Lower leg skin (tissue), 4 donors: ENCODE results near the gene CHRNA5. TPM values are rescaled to one million over a fixed set of nuclear protein-coding genes. Genes with fewer than 3 reads are reported as not detected.

Experiments used
- DNase-seq, 2 donors: peaks; one replicate each; pipeline ENCODE4 v3.0.0-alpha.2; 2019; ENCODE audit warnings: low spot score in 2 of 2
- H3K4me3 ChIP-seq: fragments of 200-600 bp; sonication (generic); 2 replicates; pipeline ENCODE4 v1.5.1; 2017; ENCODE audit warnings: mild to moderate bottlenecking, low read depth; ENCODE audit not compliant: poor library complexity, severe bottlenecking
- POLR2A ChIP-seq, 2 donors: fragments of 450-650 bp; IDR thresholded peaks; one replicate each; pipeline ENCODE4 v1.6.1; 2016 to 2017; ENCODE audit warnings: antibody characterized with exemption in 2 of 2, mild to moderate bottlenecking in 1 of 2, moderate library complexity in 1 of 2
- WGBS, 2 donors: methylation state at CpG; one replicate each; pipeline ENCODE4 v1.1.5; 2018; 5-methylcytosine and 5-hydroxymethylcytosine counted together
- intact Hi-C: fragments of 100-400 bp; cut with DNase I; formaldehyde crosslinking; loops from one replicate; pipeline ENCODE4 v1.15.0; 2023; ENCODE audit warnings: low total_unique reads
- total RNA-seq, 4 donors: library from RNA; depleted of rRNA; stranded (reverse); fragments of >200 nt; gene quantifications; one replicate each; pipeline ENCODE4 v1.1.0, GENCODE V29; 2016
- TF ChIP-seq, protein P1 (sequence below), 3 donors: fragments of 450-650 bp; IDR thresholded peaks; one replicate each; pipeline ENCODE4 v1.5.1; 2016; ENCODE audit warnings: antibody characterized with exemption in 3 of 3, mild to moderate bottlenecking in 3 of 3, moderate library complexity in 2 of 3

Gene CHRNA5
- total RNA-seq, 4 donors from 2014 or later = 0.27 to 0.84 (median 0.64) TPM

DNA sequence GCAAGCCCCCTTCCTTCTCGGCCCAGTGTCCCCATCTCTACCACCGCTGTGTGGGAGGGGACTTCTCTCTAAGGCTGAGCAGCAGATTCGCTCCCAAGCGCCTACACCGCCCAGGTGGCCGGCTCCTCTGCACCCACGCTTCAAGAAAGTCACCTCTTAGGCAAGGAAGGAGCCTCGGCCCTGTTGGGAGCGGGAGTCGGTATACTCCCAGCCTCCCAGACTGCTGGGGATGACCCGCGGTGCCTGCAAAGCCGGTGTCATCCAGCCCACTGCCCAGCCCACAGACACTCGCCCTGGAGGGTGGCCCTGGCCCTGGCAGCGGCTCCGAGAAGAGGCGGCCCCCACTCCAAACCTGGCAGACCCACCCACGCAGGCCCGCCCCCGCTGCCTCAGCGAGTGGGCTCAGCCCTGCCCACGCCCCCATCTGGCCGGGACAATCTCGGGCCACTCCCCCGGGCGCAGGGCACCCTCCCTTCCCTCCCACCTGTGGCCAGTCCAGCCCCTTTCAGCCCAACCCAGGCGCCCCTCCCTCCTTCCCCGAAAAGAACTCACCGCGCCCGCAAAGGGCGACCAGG is 75.3 kb downstream of the CHRNA5 start:
- 22 to 35% methylated on average over 18 to 29 of the region's 32 CpGs for WGBS, 2 donors
- intact Hi-C loops = no loop called here
- no peak for DNase-seq
- no peak for TF ChIP-seq POLR2A (IDR thresholded peaks at IDR 0.05)
- TF ChIP-seq, protein P1, sequence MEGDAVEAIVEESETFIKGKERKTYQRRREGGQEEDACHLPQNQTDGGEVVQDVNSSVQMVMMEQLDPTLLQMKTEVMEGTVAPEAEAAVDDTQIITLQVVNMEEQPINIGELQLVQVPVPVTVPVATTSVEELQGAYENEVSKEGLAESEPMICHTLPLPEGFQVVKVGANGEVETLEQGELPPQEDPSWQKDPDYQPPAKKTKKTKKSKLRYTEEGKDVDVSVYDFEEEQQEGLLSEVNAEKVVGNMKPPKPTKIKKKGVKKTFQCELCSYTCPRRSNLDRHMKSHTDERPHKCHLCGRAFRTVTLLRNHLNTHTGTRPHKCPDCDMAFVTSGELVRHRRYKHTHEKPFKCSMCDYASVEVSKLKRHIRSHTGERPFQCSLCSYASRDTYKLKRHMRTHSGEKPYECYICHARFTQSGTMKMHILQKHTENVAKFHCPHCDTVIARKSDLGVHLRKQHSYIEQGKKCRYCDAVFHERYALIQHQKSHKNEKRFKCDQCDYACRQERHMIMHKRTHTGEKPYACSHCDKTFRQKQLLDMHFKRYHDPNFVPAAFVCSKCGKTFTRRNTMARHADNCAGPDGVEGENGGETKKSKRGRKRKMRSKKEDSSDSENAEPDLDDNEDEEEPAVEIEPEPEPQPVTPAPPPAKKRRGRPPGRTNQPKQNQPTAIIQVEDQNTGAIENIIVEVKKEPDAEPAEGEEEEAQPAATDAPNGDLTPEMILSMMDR (IDR thresholded peaks at IDR 0.05) = no peak
- no peak overlapping the region for H3K4me3 ChIP-seq

- intact Hi-C loops = no loop called here
- no peak for TF ChIP-seq POLR2A (IDR thresholded peaks at IDR 0.05)
- TF ChIP-seq, protein P1 (IDR thresholded peaks at IDR 0.05) = no peak
- H3K4me3 ChIP-seq = no peak within 1 kb of the TSS
- WGBS, 2 donors = 13 to 16% methylated on average over 29 to 42 of the region's 47 CpGs
- no peak for DNase-seq
Observed at GRCh38 chr15:78641102-78641748, 75.9 kb downstream of the CHRNA5 start, which contains the start of gene CHRNB4. Gene CHRNB4 (minus strand): TSS chr15:78641210. CDS start chr15:78641133, 77 bp downstream.

GRCh38 chr15:78641749-78642275 is 76.5 kb downstream of the CHRNA5 start:
- intact Hi-C loops = no loop called here
- TF ChIP-seq, protein P1 (IDR thresholded peaks at IDR 0.05) = no peak
- no peak for TF ChIP-seq POLR2A (IDR thresholded peaks at IDR 0.05)
- DNase-seq = no peak
- WGBS, 2 donors = 70 to 74% methylated on average over 11 of the region's 11 CpGs
- H3K4me3 ChIP-seq = no peak overlapping the region

- TF ChIP-seq POLR2A (IDR thresholded peaks at IDR 0.05) = no peak
- TF ChIP-seq, protein P1 (IDR thresholded peaks at IDR 0.05) = no peak
- no peak overlapping the region for H3K4me3 ChIP-seq
- intact Hi-C loops = no loop called here
- WGBS, 2 donors = 79 to 85% methylated on average over 5 of the region's 5 CpGs
- DNase-seq = no peak
Observed at GRCh38 chr15:78642331-78642730, 77.0 kb downstream of the CHRNA5 start.

Other genes starting within 250 kb of the CHRNA5 start
- gene CRABP1, start 225.2 kb upstream of the CHRNA5 start, total RNA-seq = 1 to 10 TPM in 2 of 4 donors, under 1 TPM in 1, not detected in 1; 0.84 to 8.9 (median 2.0) TPM
- 10 to 100 TPM; 28.4 to 43.5 (median 30.8) TPM for gene IREB2, start 127.3 kb upstream of the CHRNA5 start, total RNA-seq
- gene HYKK, start 57.9 kb upstream of the CHRNA5 start, total RNA-seq = 1 to 10 TPM; 2.9 to 5.5 (median 4.1) TPM
- 100 to 1,000 TPM in 2 of 4 donors, 10 to 100 TPM in 2; 59.0 to 143 (median 101) TPM for gene PSMA4, start 25.1 kb upstream of the CHRNA5 start, total RNA-seq
- 1 to 10 TPM in 1 of 4 donors, under 1 TPM in 3; 0.08 to 1.2 (median 0.58) TPM for gene CHRNA3, start 55.5 kb downstream of the CHRNA5 start, total RNA-seq
- gene CHRNB4, start 75.7 kb downstream of the CHRNA5 start, total RNA-seq = under 1 TPM in 1 of 4 donors, not detected in 3; 0.19 TPM
- gene ADAMTS7, start 245.9 kb downstream of the CHRNA5 start, total RNA-seq = 1 to 10 TPM in 1 of 4 donors, under 1 TPM in 3; 0.59 to 2.1 (median 0.60) TPM